Measurements from ENCODE around the gene GTSF1L.

Gene GTSF1L

GRCh38 chr20:43715511-43715910 is 11.3 kb downstream of the GTSF1L start:
- DNase-seq: no peak

GRCh38 chr20:43715044-43715443 is 11.8 kb downstream of the GTSF1L start:
- DNase-seq: no peak

- DNase-seq: no peak
Measured at GRCh38 chr20:43711098-43711654, 15.6 kb downstream of the GTSF1L start.

- no peak for DNase-seq
Measured at GRCh38 chr20:43710370-43711044, 16.3 kb downstream of the GTSF1L start.

GRCh38 chr20:43702502-43702901 is 24.3 kb downstream of the GTSF1L start:
- no peak for DNase-seq

- DNase-seq: no peak
Measured at GRCh38 chr20:43700627-43701026, 26.2 kb downstream of the GTSF1L start.

- no peak for DNase-seq
Measured at GRCh38 chr20:43699941-43700565, 26.7 kb downstream of the GTSF1L start.

- DNase-seq: no peak
Measured at GRCh38 chr20:43695571-43695970, 31.2 kb downstream of the GTSF1L start.

- DNase-seq: no peak
Measured at GRCh38 chr20:43694763-43695162, 32.0 kb downstream of the GTSF1L start.

- DNase-seq: no peak
Measured at GRCh38 chr20:43691928-43692524, 34.8 kb downstream of the GTSF1L start.

- DNase-seq: no peak
Measured at GRCh38 chr20:43690943-43691598, 35.7 kb downstream of the GTSF1L start.

GRCh38 chr20:43689165-43689564 is 37.6 kb downstream of the GTSF1L start:
- no peak for DNase-seq

- DNase-seq: no peak
Measured at GRCh38 chr20:43686820-43687219, 40.0 kb downstream of the GTSF1L start.

GRCh38 chr20:43682446-43682845 is 44.4 kb downstream of the GTSF1L start:
- no peak for DNase-seq

- no peak for DNase-seq
Measured at GRCh38 chr20:43681991-43682410, 44.8 kb downstream of the GTSF1L start.

- DNase-seq: no peak
Measured at GRCh38 chr20:43681468-43681942, 45.3 kb downstream of the GTSF1L start.

- DNase-seq: no peak
Measured at GRCh38 chr20:43680981-43681380, 45.8 kb downstream of the GTSF1L start.

GRCh38 chr20:43676368-43676767 is 50.4 kb downstream of the GTSF1L start:
- no peak for DNase-seq
